ENCODE data around the gene MMP12. TPM values are rescaled to one million over a fixed set of nuclear protein-coding genes. Genes with fewer than 3 reads are reported as not detected.

The MMP12 gene
- polyA plus RNA-seq (2011; rRNA removed), result not detected in 2 replicates
- not detected in 2 replicates for polyA plus RNA-seq (2012; cell fraction: cytosol; rRNA removed)
- polyA plus RNA-seq (2012; cell fraction: nucleus; rRNA removed), result not detected in 2 replicates
- polyA plus RNA-seq (2017; fragmentation: RNase III; extraction: RNeasy Plus Mini Kit Qiagen cat#74134 plus additional on column Dnase treatment), result not detected in 3 replicates
- not detected in 2 replicates for polyA minus RNA-seq (2011; rRNA and poly(A)+ RNA removed)

GRCh38 chr11:102874852-102875251 is at the start of gene MMP12:
Gene MMP12, minus strand, starts transcription at chr11:102874982. Its CDS starts 45 bp downstream, at chr11:102874937.
- no peaks in the 10 kb centered on the region for H3K4me1 ChIP-seq
- H3K4me3 ChIP-seq, result no peak within 1 kb of the TSS
- ChIA-PET CTCF (interaction anchor here (1.0 kb wide), 1 partner anchor 142 kb away, joined by 5 read pairs; no protein-coding TSS in a partner anchor), POLR2A (no interaction called here)
- no peak for FAIRE-seq
- TF ChIP-seq CHD4 (IDR thresholded peaks at IDR 0.05; ENCODE audit: borderline replicate concordance) (no peak), POLR2AphosphoS2 (conservative IDR thresholded peaks at IDR 0.05; ENCODE audit: low read length) (no peak), BCL3 (IDR thresholded peaks at IDR 0.05) (no peak), HES2 (IDR thresholded peaks at IDR 0.05) (no peak), MAX (IDR thresholded peaks at IDR 0.05) (no peak), NFE2L2 (conservative IDR thresholded peaks at IDR 0.05; ENCODE audit: low read length) (no peak), CEBPB (IDR thresholded peaks at IDR 0.05) (no peak), BHLHE40 (IDR thresholded peaks at IDR 0.05; ENCODE audit: low read depth, low read length) (no peak), USF2 (IDR thresholded peaks at IDR 0.05) (no peak), PBX3 (IDR thresholded peaks at IDR 0.05) (no peak)
- 27% methylated on average over 4 of the region's 4 CpGs for WGBS (ENCODE audit: missing lambda C conversion rate)
- H3K9me3 ChIP-seq, result no peaks in the 10 kb centered on the region
- H3K27ac ChIP-seq, result no peak within 1 kb of the TSS
- no peak for DNase-seq (ENCODE audit: low read depth in 1 of 2, low spot score in 1 of 2)
- ATAC-seq, result no peak
- no peak within 1 kb of the TSS for H3K4me2 ChIP-seq

GRCh38 chr11:102921587-102922220 is 46.9 kb upstream of the MMP12 start:
- Histone ChIP-seq H3K4me3 (no peak overlapping the region), H3K4me1 (no peaks in the 10 kb centered on the region), H3K27ac (no peak overlapping the region), H3K4me2 (no peak overlapping the region), H3K9me3 (no peaks in the 10 kb centered on the region)
- TF ChIP-seq CHD2 (IDR thresholded peaks at IDR 0.05; ENCODE audit: low read length, partially characterized antibody) (no peak), EP300 (IDR thresholded peaks at IDR 0.05) (no peak), HEYL (CRISPR knock-in tag; IDR thresholded peaks at IDR 0.05) (no peak), MYC (IDR thresholded peaks at IDR 0.05; ENCODE audit: borderline replicate concordance, low read length) (no peak), ATOH8 (CRISPR knock-in tag; IDR thresholded peaks at IDR 0.05; ENCODE audit: low read depth) (no peak), USF2 (IDR thresholded peaks at IDR 0.05) (no peak), ESRRA (IDR thresholded peaks at IDR 0.05; ENCODE audit: borderline replicate concordance, low read length) (no peak), ZNF302 (CRISPR knock-in tag; IDR thresholded peaks at IDR 0.05) (no peak), ZSCAN20 (CRISPR knock-in tag; IDR thresholded peaks at IDR 0.05) (no peak), KDM5A (IDR thresholded peaks at IDR 0.05) (no peak), RARB (CRISPR knock-in tag; IDR thresholded peaks at IDR 0.05) (no peak), POLR2AphosphoS2 (conservative IDR thresholded peaks at IDR 0.05; ENCODE audit: low read length) (no peak), EHMT2 (IDR thresholded peaks at IDR 0.05; ENCODE audit: low read depth) (no peak), NFE2L2 (conservative IDR thresholded peaks at IDR 0.05; ENCODE audit: low read length) (no peak), HES2 (IDR thresholded peaks at IDR 0.05) (no peak), JUNB (IDR thresholded peaks at IDR 0.05) (no peak), MAFK (IDR thresholded peaks at IDR 0.05; ENCODE audit: partially characterized antibody) (no peak), RAD21 (conservative IDR thresholded peaks at IDR 0.05 in 1 of 2, IDR thresholded peaks at IDR 0.05 in 1 of 2) (no peak)
- DNase-seq (ENCODE audit: low read depth in 1 of 2, low spot score in 1 of 2), result no peak
- POLR2A ChIA-PET, result no interaction called here
- 35% methylated on average over 3 of the region's 3 CpGs for WGBS (ENCODE audit: missing lambda C conversion rate)
- ATAC-seq, result no peak
- no peak for FAIRE-seq
- CTCF ChIA-PET, result interaction anchor here (1.1 to 2.0 kb wide), 4 partner anchors 10 to 20 kb away, joined by 3 to 8 read pairs (median 4); no protein-coding TSS in a partner anchor

Data from A549 (cell line).